Colonic mucosa (tissue), 4 donors: ENCODE results near the gene MAGI2. TPM values are rescaled to one million over a fixed set of nuclear protein-coding genes. Genes with fewer than 3 reads are reported as not detected.

ENCODE experiments used
- DNase-seq: peaks from one replicate; pipeline ENCODE4 v3.0.0-alpha.2; 2020
- H3K27ac ChIP-seq: fragments of 200-600 bp; one replicate; pipeline ENCODE4 v1.8.0; 2021
- H3K27me3 ChIP-seq: fragments of 200-600 bp; one replicate; pipeline ENCODE4 v1.8.0; 2021
- H3K36me3 ChIP-seq: fragments of 200-600 bp; one replicate; pipeline ENCODE4 v1.8.0; 2021
- H3K4me1 ChIP-seq: fragments of 200-600 bp; one replicate; pipeline ENCODE4 v1.8.0; 2021; ENCODE audit warnings: mild to moderate bottlenecking
- H3K4me3 ChIP-seq: fragments of 200-600 bp; one replicate; pipeline ENCODE4 v1.8.0; 2021
- H3K9ac ChIP-seq, 2 donors: one replicate each; pipeline ENCODE4 v1.7.0; 2013; ENCODE audit warnings: control low read depth in 2 of 2, low read depth in 2 of 2, low read length in 2 of 2
- H3K9me3 ChIP-seq: fragments of 200-600 bp; one replicate; pipeline ENCODE4 v1.8.0; 2021
- intact Hi-C: fragments of 100-400 bp; cut with DNase I; formaldehyde crosslinking; loops from one replicate; pipeline ENCODE4 v1.14.1; 2022
- total RNA-seq, 2 donors: library from RNA; stranded (reverse); fragmentation: NEBNext Ultra II Directional in 1 of 2; extraction: Animal tissue kit (Norgen Biotek cat#: 25700) in 1 of 2; gene quantifications; one replicate each; pipeline ENCODE4 v1.2.1, GENCODE V29; 2021
- TF ChIP-seq, protein P1 (sequence below): fragments of 200-600 bp; IDR thresholded peaks from one replicate; pipeline ENCODE4 v1.8.0; 2022; ENCODE audit warnings: antibody characterized with exemption, mild to moderate bottlenecking
- donor health status: healthy.
- donor health status: DM: no; HTN: no; CAD: no.
- donor health status: DM: no; HTN: no; CAD: no.

MAGI2 gene
- total RNA-seq, 2 donors from 2014 or later, result 1.1 to 2.4 TPM

DNA sequence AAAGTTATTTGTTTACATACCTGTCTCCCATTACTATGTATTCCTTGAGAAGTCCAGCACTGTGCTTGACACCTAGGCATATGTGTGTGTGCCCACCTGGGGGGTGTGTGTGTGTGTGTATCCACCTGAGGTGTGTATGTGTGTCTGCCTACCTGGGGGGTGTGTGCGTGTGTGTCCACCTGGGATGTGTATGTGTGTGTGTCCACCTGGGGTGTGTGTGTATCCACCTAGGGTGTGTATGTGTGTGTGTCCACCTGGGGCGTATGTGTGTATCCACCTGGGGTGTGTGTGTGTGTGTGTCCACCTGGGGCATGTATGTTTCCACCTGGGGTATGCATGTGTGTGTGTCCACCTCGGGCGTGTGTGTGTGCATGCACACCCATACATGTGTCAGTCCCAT is 1051.4 kb downstream of the MAGI2 start:
- Histone ChIP-seq H3K4me3 (no peak overlapping the region), H3K27ac (no peak overlapping the region)
- intact Hi-C loops, result no loop called here

GRCh38 chr7:78400038-78400437 is 1053.4 kb downstream of the MAGI2 start:
- Histone ChIP-seq H3K27ac (no peak overlapping the region), H3K36me3 (no peaks in the 10 kb centered on the region), H3K4me3 (no peak overlapping the region), H3K9me3 (no peaks in the 10 kb centered on the region), H3K27me3 (no peaks in the 10 kb centered on the region), H3K4me1 (no peaks in the 10 kb centered on the region), H3K9ac (no peak overlapping the region)
- DNase-seq, result no peak
- TF ChIP-seq, protein P1, sequence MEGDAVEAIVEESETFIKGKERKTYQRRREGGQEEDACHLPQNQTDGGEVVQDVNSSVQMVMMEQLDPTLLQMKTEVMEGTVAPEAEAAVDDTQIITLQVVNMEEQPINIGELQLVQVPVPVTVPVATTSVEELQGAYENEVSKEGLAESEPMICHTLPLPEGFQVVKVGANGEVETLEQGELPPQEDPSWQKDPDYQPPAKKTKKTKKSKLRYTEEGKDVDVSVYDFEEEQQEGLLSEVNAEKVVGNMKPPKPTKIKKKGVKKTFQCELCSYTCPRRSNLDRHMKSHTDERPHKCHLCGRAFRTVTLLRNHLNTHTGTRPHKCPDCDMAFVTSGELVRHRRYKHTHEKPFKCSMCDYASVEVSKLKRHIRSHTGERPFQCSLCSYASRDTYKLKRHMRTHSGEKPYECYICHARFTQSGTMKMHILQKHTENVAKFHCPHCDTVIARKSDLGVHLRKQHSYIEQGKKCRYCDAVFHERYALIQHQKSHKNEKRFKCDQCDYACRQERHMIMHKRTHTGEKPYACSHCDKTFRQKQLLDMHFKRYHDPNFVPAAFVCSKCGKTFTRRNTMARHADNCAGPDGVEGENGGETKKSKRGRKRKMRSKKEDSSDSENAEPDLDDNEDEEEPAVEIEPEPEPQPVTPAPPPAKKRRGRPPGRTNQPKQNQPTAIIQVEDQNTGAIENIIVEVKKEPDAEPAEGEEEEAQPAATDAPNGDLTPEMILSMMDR, result no peak
- intact Hi-C loops, result no loop called here

More for the DNA sequence above, 1051.4 kb downstream of the MAGI2 start:
- H3K9me3 ChIP-seq, result no peaks in the 10 kb centered on the region
- no peak for DNase-seq
- H3K4me1 ChIP-seq, result no peaks in the 10 kb centered on the region
- H3K9ac ChIP-seq, result no peak overlapping the region
- TF ChIP-seq, protein P1, result no peak
- no peaks in the 10 kb centered on the region for H3K36me3 ChIP-seq
- no peaks in the 10 kb centered on the region for H3K27me3 ChIP-seq

- Histone ChIP-seq H3K36me3 (no peaks in the 10 kb centered on the region), H3K27me3 (no peaks in the 10 kb centered on the region), H3K9me3 (no peaks in the 10 kb centered on the region), H3K4me3 (no peak overlapping the region), H3K9ac (no peak overlapping the region), H3K4me1 (no peaks in the 10 kb centered on the region), H3K27ac (no peak overlapping the region)
- DNase-seq, result no peak
- TF ChIP-seq, protein P1, result no peak
- intact Hi-C loops, result no loop called here
These were observed 1054.3 kb downstream of the MAGI2 start for GRCh38 chr7:78399033-78399769.

DNA sequence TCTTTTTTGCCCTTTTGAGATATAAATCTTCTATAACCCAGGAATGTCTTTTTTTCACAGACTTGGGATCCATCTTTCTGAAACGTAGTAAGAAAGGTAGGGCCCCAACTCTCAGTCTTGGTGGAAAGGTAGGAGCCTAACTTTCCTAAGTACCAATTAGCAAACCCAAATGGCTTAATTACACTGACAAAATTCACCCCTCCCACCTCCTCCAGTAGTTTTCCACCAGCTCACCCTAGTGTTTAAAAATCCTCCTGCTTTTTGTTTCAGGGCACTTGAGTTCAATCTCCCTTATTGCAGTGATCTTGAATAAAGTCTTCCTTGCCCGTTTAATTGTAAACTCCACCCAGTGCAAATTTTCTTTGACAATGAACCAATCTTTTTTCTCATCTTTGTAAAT is 1054.9 kb downstream of the MAGI2 start:
- no peaks in the 10 kb centered on the region for H3K27me3 ChIP-seq
- no peaks in the 10 kb centered on the region for H3K4me1 ChIP-seq
- H3K27ac ChIP-seq, result no peak overlapping the region
- H3K9me3 ChIP-seq, result no peaks in the 10 kb centered on the region
- no peaks in the 10 kb centered on the region for H3K36me3 ChIP-seq
- TF ChIP-seq, protein P1, result no peak
- no peak for DNase-seq
- H3K4me3 ChIP-seq, result no peak overlapping the region
- H3K9ac ChIP-seq, result no peak overlapping the region
- intact Hi-C loops, result no loop called here

GRCh38 chr7:78398081-78398480 is 1055.4 kb downstream of the MAGI2 start:
- Histone ChIP-seq H3K27me3 (no peaks in the 10 kb centered on the region), H3K9me3 (no peaks in the 10 kb centered on the region), H3K27ac (no peak overlapping the region), H3K4me1 (no peaks in the 10 kb centered on the region), H3K4me3 (no peak overlapping the region), H3K36me3 (no peaks in the 10 kb centered on the region), H3K9ac (no peak overlapping the region)
- intact Hi-C loops, result no loop called here
- DNase-seq, result no peak
- TF ChIP-seq, protein P1, result no peak
